Activated naive CD4-positive, alpha-beta T cell treated with anti-CD3 and anti-CD28 coated beads, Interleukin-2, amount 50 U/mL, for 24 hours (primary cell): ENCODE results near the gene PRM1.

ENCODE experiments used
- H3K27ac Mint-ChIP-seq: one replicate; pipeline ENCODE4 v1.8.0; 2021; ENCODE audit warnings: mild to moderate bottlenecking, mixed read lengths
- H3K27me3 Mint-ChIP-seq: one replicate; pipeline ENCODE4 v1.8.0; 2021; ENCODE audit warnings: mixed read lengths
- H3K36me3 Mint-ChIP-seq: one replicate; pipeline ENCODE4 v1.8.0; 2021; ENCODE audit warnings: mixed read lengths
- H3K4me1 Mint-ChIP-seq: one replicate; pipeline ENCODE4 v1.8.0; 2021; ENCODE audit warnings: mixed read lengths
- H3K4me3 Mint-ChIP-seq: one replicate; pipeline ENCODE4 v1.8.0; 2021; ENCODE audit warnings: mild to moderate bottlenecking, mixed read lengths
- H3K9me3 Mint-ChIP-seq: one replicate; pipeline ENCODE4 v1.8.0; 2021; ENCODE audit warnings: mixed read lengths

Gene PRM1, protein sequence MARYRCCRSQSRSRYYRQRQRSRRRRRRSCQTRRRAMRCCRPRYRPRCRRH

DNA sequence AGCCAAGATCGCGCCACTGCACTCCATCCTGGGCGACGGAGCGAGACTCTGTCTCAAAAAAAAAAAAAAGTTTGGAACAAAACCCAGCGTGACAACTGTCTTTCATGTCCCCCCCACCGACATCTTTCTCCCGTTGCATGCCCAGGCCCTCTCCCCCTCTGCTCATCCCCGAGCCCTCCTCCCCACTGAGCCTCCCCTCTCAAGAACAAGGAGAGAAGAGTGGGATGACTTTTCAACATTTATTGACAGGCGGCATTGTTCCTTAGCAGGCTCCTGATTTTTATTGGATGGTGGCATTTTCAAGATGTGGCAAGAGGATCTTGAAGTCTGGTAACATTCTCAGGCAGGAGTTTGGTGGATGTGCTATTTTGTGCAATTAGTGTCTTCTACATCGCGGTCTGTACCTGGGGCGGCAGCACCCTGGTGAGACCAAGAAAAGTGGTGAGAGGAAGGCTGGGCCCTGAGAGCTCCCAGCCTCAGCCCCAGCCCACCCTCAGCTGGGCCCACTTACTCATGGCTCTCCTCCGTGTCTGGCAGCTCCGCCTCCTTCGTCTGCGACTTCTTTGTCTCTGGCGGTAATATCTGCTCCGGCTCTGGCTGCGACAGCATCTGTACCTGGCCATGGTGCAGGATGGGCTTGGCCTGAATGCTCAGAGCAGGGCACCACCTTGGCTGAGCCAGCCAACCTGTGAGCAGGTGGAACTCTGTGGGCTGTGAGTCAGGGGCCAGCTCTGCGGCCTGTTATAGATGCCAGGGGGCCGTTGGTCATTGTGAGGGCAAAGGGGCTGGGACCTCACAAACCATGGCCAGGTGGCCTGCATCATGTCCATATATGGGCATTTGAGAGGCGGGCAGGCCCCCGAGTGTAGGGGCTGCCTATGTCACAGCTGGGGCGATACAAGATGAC is at the start of gene PRM1:
TSS of gene PRM1 (minus strand) at position 715 of the 907 bp plus-strand sequence. CDS start at position 623, 92 bp downstream.
- H3K4me3 Mint-ChIP-seq: no peak within 1 kb of the TSS
- no peaks in the 10 kb centered on the region for H3K27me3 Mint-ChIP-seq
- no peaks in the 10 kb centered on the region for H3K36me3 Mint-ChIP-seq
- H3K9me3 Mint-ChIP-seq: no peaks in the 10 kb centered on the region
- H3K4me1 Mint-ChIP-seq: no peaks in the 10 kb centered on the region
- peak within 1 kb of the TSS; percentile 35 for H3K27ac Mint-ChIP-seq

GRCh38 chr16:11330526-11331237 is 49.6 kb upstream of the PRM1 start:
- H3K27ac Mint-ChIP-seq: peak overlapping the region; percentile 27
- H3K4me1 Mint-ChIP-seq: peaks cover 26% of the 10 kb centered on the region
- no peaks in the 10 kb centered on the region for H3K36me3 Mint-ChIP-seq
- H3K9me3 Mint-ChIP-seq: no peaks in the 10 kb centered on the region
- no peak overlapping the region for H3K4me3 Mint-ChIP-seq
- H3K27me3 Mint-ChIP-seq: no peaks in the 10 kb centered on the region

- Mint-ChIP-seq H3K27ac (no peak overlapping the region), H3K4me1 (peaks cover 33% of the 10 kb centered on the region), H3K36me3 (no peaks in the 10 kb centered on the region), H3K9me3 (no peaks in the 10 kb centered on the region), H3K4me3 (no peak overlapping the region), H3K27me3 (no peaks in the 10 kb centered on the region)
Observed at GRCh38 chr16:11329891-11330290, 48.8 kb upstream of the PRM1 start.

- peak overlapping the region; percentile 30 for H3K27ac Mint-ChIP-seq
- no peaks in the 10 kb centered on the region for H3K36me3 Mint-ChIP-seq
- H3K4me3 Mint-ChIP-seq: peak overlapping the region; percentile 60
- no peaks in the 10 kb centered on the region for H3K9me3 Mint-ChIP-seq
- H3K4me1 Mint-ChIP-seq: peaks cover 36% of the 10 kb centered on the region
- H3K27me3 Mint-ChIP-seq: no peaks in the 10 kb centered on the region
Observed at GRCh38 chr16:11329071-11329491, 48.0 kb upstream of the PRM1 start.

GRCh38 chr16:11328172-11329070 is 47.3 kb upstream of the PRM1 start:
- peak overlapping the region; percentile 60 for H3K4me3 Mint-ChIP-seq
- peaks cover 36% of the 10 kb centered on the region for H3K4me1 Mint-ChIP-seq
- H3K27ac Mint-ChIP-seq: peak overlapping the region; percentile 63
- no peaks in the 10 kb centered on the region for H3K36me3 Mint-ChIP-seq
- H3K27me3 Mint-ChIP-seq: no peaks in the 10 kb centered on the region
- no peaks in the 10 kb centered on the region for H3K9me3 Mint-ChIP-seq

DNA sequence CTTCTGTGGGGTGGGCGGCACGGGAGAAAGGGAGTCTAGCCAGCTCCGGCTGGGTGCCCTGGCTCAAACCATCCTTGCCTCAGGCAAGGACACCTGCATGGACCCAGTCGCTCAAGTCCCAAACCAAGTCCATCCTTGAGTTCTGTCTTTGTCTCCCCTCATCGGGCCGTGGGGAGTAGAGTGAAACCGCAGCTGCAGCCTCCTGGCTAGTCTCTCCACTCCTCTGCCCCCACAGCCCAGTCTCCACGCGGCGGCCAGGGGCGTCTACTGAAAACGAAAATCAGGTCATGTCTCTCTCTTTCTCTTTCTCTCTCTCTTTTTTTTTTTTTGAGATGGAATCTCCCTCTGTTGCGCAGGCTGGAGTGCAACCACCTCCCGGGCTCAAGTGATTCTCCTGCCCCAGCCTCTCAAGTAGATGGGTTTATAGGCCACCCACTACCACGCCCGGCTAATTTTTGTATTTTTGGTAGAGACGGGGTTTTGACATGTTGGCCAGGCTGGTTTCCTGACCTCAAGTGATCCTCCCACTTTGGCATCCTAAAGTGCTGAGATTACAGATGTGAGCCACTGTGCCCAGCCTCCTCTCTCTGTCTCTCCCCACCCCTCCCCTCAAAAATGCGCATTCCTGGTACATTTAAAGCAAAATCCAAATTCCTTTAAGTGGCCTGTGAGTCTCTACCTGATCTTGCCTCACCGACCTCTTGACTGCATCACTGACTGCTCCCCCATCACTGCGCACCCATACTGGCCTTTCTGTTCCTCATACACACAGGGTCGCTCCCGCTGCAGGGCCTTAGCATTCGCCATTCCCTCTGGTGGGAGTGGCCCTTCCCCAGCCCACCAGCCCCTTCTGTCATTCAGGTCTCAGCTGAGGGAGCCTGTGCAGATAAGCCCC is 46.4 kb upstream of the PRM1 start:
- no peaks in the 10 kb centered on the region for H3K27me3 Mint-ChIP-seq
- peaks cover 36% of the 10 kb centered on the region for H3K4me1 Mint-ChIP-seq
- H3K9me3 Mint-ChIP-seq: no peaks in the 10 kb centered on the region

DNA sequence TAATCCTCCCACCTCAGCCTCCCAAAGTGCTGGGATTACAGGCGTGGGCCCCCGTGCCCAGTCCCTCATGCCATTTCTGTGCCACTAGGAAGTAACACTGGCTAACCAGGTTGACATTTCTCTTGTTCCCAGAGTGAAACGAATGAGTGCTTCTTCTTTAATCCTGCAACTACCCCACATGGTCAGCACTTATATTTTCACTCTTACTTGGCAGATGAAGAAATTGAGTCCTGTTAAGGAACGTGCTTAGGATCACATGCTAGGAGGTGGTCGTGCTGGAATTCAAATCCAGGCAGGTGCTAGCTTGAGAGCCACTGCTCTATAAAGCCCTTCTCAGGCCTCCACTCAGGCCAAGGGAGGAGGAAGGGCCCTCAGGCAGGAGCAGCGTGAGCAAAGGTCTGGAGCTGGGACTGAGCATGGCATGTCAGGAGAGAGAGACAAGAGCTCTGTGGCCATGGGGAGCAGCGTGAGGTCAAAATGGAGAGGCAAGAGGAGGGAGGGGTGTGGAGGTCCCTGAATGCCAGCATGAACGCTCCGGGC is 45.7 kb upstream of the PRM1 start:
- peaks cover 36% of the 10 kb centered on the region for H3K4me1 Mint-ChIP-seq
- H3K9me3 Mint-ChIP-seq: no peaks in the 10 kb centered on the region
- H3K27ac Mint-ChIP-seq: peak overlapping the region; percentile 87
- H3K4me3 Mint-ChIP-seq: peak overlapping the region; percentile 51
- H3K36me3 Mint-ChIP-seq: no peaks in the 10 kb centered on the region
- no peaks in the 10 kb centered on the region for H3K27me3 Mint-ChIP-seq

More for the DNA sequence above, 46.4 kb upstream of the PRM1 start:
- no peak overlapping the region for H3K4me3 Mint-ChIP-seq
- no peak overlapping the region for H3K27ac Mint-ChIP-seq
- H3K36me3 Mint-ChIP-seq: no peaks in the 10 kb centered on the region

GRCh38 chr16:11326084-11326736 is 45.1 kb upstream of the PRM1 start:
- H3K36me3 Mint-ChIP-seq: no peaks in the 10 kb centered on the region
- no peaks in the 10 kb centered on the region for H3K27me3 Mint-ChIP-seq

DNA sequence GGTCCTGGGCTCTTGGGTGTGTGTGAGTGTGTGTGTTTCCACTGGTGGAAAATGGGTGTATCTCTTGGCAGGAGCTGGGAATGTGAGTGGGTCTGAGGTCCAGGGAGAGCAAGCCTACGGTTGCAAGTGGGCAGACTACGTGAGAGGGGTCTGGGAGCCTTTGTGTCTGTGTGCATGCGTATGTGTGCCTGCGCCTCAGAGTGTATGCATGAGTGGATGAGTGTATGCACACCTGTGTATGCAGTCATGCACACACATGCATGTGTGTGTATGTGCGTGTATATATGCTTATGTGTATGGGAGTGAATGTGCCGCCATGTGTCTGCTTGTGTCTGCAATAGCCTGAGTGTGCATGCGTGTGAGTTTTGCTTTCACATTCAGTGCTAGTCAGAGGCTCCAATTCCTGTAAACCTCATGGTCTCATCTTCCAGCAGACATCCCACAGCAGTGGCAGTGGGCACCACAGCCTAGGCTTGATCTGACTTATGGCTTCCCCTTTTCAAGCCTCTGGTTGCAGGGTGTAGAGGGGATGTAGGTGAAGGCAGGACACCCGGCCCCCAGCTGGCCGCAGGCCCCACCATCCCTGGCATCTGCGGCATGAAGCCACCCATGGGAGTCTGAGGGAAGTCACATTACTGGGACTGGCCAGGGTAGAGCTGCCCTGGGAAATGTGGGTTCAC is 44.4 kb upstream of the PRM1 start:
- Mint-ChIP-seq H3K27me3 (no peaks in the 10 kb centered on the region), H3K9me3 (no peaks in the 10 kb centered on the region), H3K36me3 (no peaks in the 10 kb centered on the region), H3K4me3 (no peak overlapping the region), H3K4me1 (peaks cover 36% of the 10 kb centered on the region), H3K27ac (no peak overlapping the region)

More at GRCh38 chr16:11326084-11326736, 45.1 kb upstream of the PRM1 start:
- no peaks in the 10 kb centered on the region for H3K9me3 Mint-ChIP-seq
- H3K4me1 Mint-ChIP-seq: peaks cover 36% of the 10 kb centered on the region
- H3K27ac Mint-ChIP-seq: no peak overlapping the region
- H3K4me3 Mint-ChIP-seq: no peak overlapping the region

DNA sequence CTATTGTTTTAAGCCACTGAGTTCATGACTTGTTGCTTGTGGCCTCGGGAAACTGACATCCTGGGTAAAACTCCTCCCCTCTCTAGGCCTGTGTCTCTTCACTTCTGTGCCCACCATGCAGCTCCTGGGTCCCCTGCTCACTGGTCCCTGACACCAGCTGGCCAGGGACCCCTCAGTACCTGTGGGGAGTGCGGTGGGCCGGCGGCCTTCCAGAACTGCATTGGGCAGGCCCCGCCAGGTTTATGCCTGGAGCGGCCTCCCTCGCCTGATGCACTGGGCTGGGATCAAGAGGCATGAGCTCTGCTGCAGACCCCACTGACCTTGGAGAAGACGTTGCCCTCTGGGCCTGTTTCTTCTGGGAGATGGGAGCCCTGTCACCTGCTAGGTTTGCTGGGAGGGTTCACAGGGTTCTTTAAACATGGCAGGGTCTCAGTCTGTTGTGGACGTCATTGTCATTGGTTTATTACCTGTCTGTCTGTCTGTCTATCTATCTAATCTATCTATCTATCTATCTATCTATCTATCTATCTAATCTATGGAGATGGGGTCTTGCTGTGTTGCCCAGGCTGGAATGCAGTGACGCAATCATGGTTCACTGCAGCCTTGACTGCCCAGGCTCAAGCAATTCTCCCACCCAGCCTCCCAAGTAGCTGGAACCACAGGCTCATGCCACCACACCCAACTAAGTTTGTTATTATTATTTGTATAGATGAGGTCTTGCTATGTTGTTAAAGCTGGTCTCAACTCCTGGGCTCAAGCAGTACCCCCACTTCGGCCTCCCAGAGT is 42.6 kb upstream of the PRM1 start:
- H3K9me3 Mint-ChIP-seq: no peaks in the 10 kb centered on the region
- peaks cover 30% of the 10 kb centered on the region for H3K4me1 Mint-ChIP-seq
- no peak overlapping the region for H3K27ac Mint-ChIP-seq

GRCh38 chr16:11322823-11323222 is 41.7 kb upstream of the PRM1 start:
- H3K27ac Mint-ChIP-seq: no peak overlapping the region

More for the DNA sequence above, 42.6 kb upstream of the PRM1 start:
- H3K4me3 Mint-ChIP-seq: no peak overlapping the region
- no peaks in the 10 kb centered on the region for H3K36me3 Mint-ChIP-seq
- no peaks in the 10 kb centered on the region for H3K27me3 Mint-ChIP-seq

DNA sequence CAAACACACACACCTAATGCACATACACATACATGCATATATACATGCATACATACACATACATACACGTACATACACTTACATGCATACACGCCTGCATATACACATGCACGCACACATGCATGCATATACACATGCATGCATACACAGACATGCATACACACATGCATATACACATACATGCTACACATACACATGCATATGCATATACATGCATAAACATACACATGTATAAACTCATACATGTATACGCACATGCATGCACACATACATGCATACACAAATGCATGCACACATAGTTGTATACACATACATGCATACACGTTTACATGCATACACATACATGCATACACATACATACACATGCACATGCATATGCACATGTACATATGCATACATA is 40.5 kb upstream of the PRM1 start:
- H3K27me3 Mint-ChIP-seq: no peaks in the 10 kb centered on the region
- H3K4me1 Mint-ChIP-seq: peaks cover 10% of the 10 kb centered on the region
- H3K27ac Mint-ChIP-seq: no peak overlapping the region
- no peaks in the 10 kb centered on the region for H3K9me3 Mint-ChIP-seq
- no peak overlapping the region for H3K4me3 Mint-ChIP-seq
- no peaks in the 10 kb centered on the region for H3K36me3 Mint-ChIP-seq

More at GRCh38 chr16:11322823-11323222, 41.7 kb upstream of the PRM1 start:
- H3K36me3 Mint-ChIP-seq: no peaks in the 10 kb centered on the region
- no peaks in the 10 kb centered on the region for H3K9me3 Mint-ChIP-seq
- peaks cover 21% of the 10 kb centered on the region for H3K4me1 Mint-ChIP-seq
- H3K4me3 Mint-ChIP-seq: no peak overlapping the region
- H3K27me3 Mint-ChIP-seq: no peaks in the 10 kb centered on the region

DNA sequence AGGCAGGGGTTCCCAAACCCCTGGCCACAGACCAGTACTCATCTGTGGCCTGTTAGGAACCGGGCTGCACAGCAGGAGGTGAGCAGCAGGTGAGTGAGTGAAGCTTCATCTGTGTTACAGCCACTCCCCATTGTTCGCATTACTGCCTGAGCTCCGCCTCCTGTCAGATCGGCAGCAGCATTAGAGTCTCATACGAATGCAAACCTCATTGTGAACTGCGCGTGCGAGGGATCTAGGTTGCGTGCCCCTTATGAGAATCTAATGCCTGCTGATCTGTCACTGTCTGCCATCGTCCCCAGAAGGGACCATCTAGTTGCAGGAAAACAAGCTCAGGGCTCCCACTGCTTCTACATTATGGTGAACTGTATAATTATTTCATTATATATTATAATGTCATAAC is 39.0 kb upstream of the PRM1 start:
- Mint-ChIP-seq H3K4me1 (peaks cover 6% of the 10 kb centered on the region), H3K27ac (no peak overlapping the region), H3K27me3 (no peaks in the 10 kb centered on the region), H3K9me3 (no peaks in the 10 kb centered on the region), H3K36me3 (no peaks in the 10 kb centered on the region), H3K4me3 (no peak overlapping the region)
